ENCODE data around the gene SLC9A4. TPM values are rescaled to one million over a fixed set of nuclear protein-coding genes. Genes with fewer than 3 reads are reported as not detected.

SLC9A4 gene
- total and polyA plus RNA-seq, 2 of the 4 experiments (the other 2 are of a cell fraction), result not detected

DNA sequence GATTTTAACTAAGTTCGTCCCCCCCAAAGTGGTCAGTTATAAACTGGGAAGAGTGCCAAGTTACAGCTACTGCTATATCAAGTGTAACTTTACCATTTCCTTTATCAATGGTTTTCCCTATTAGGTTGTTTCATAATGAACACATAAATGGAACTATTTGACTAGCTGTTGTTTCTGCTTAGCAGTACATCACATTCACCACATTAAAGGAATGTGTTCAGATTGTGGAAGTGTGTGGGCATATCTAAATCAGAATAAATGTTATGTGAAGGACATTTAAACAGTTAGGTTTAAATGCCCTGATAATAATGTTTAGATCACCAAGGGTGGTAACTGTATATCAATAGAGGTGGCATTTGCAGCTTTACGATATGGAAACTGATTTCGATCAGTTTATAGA is 45.1 kb downstream of the SLC9A4 start:
- H2BK20ac ChIP-seq (ENCODE audit: low read depth, low read length), result no peak overlapping the region
- ChIA-PET CTCF (no interaction called here), POLR2A (ENCODE audit: unreplicated experiment) (no interaction called here)
- H3K14ac ChIP-seq (replicated peaks; ENCODE audit: low read depth, low read length), result no peak overlapping the region
- BruUV-seq (replicated peaks), result no TSS peak
- H2AK9ac ChIP-seq (replicated peaks; ENCODE audit: low read depth, low read length, poor library complexity), result no peak overlapping the region
- no CpG with 5 or more reads among the region's 3 CpGs for whole genome bisulfite sequencing, 2 experiments (ENCODE audit: extremely low coverage in 2 of 2, insufficient read length in 1 of 2)
- no peaks in the 10 kb centered on the region for H3K9me3 ChIP-seq (ENCODE audit: control insufficient read depth, insufficient read depth, low read length)
- peaks cover 7% of the 10 kb centered on the region; the same call in 1 of the 2 replicates for H3K4me1 ChIP-seq (ENCODE audit: control insufficient read depth, insufficient read depth, low read length)
- ATAC-seq (ENCODE audit: low read depth) (no peak), DNase-seq (no peak)
- no peak overlapping the region for H2BK5ac ChIP-seq (ENCODE audit: low read depth, low read length, poor library complexity, severe bottlenecking)
- dilution Hi-C loops (cut with HindIII; ENCODE audit: low sequenced_read_pairs, unreplicated experiment), result no loop called here
- no peak overlapping the region for H3K23ac ChIP-seq (ENCODE audit: low read depth, low read length)
- H3K27me3 ChIP-seq (ENCODE audit: control insufficient read depth, insufficient read depth, low read length), result peaks cover 2% of the 10 kb centered on the region
- H3K9ac ChIP-seq (ENCODE audit: low read depth, low read length), result no peak overlapping the region
- no peak overlapping the region for H3K56ac ChIP-seq (ENCODE audit: extremely low read depth, insufficient read depth, low read length)
- H3K4me3 ChIP-seq (ENCODE audit: insufficient read depth, low read depth, low read length), result no peak overlapping the region
- no peak overlapping the region for H4K8ac ChIP-seq (ENCODE audit: low read depth in 2 of 2, low read length in 2 of 2)
- H2BK15ac ChIP-seq (ENCODE audit: low read depth, low read length), result no peak overlapping the region
- no peak overlapping the region for H3K18ac ChIP-seq (ENCODE audit: low read depth, low read length)
- no peak overlapping the region for H4K5ac ChIP-seq (ENCODE audit: low read depth, low read length)
- H3K36me3 ChIP-seq (ENCODE audit: control insufficient read depth, insufficient read depth, low read length), result no peaks in the 10 kb centered on the region
- no peaks in the 10 kb centered on the region for H4K20me1 ChIP-seq (ENCODE audit: insufficient read depth, low read length)
- no peak overlapping the region for H3K4me2 ChIP-seq (ENCODE audit: low read depth, low read length)
- no peaks in the 10 kb centered on the region for H3K79me1 ChIP-seq (ENCODE audit: low read depth in 1 of 2, low read length in 2 of 2)
- TF ChIP-seq MXI1 (IDR thresholded peaks at IDR 0.05; ENCODE audit: borderline replicate concordance, low read depth, low read length), result no peak
- no peak for TF ChIP-seq POLR2A (IDR thresholded peaks at IDR 0.05; ENCODE audit: low read depth, low read length)
- no peak for TF ChIP-seq RCOR1 (IDR thresholded peaks at IDR 0.05; ENCODE audit: insufficient replicate concordance, low read length)
- H2BK120ac ChIP-seq (ENCODE audit: low read depth, low read length), result no peak overlapping the region
- in situ Hi-C loops (cut with MboI; ENCODE audit: low sequenced_read_pairs), result no loop called here
- H3K9me1 ChIP-seq (ENCODE audit: insufficient read depth, low read length), result no peaks in the 10 kb centered on the region
- no peak overlapping the region for H3K4ac ChIP-seq (ENCODE audit: low read depth, low read length)
- H2AK5ac ChIP-seq (ENCODE audit: low read depth, low read length), result no peak overlapping the region
- H3K27ac ChIP-seq (ENCODE audit: insufficient read depth, low read length), result no peak overlapping the region
- intact Hi-C loops (cut with micrococcal nuclease), result no loop called here
- no peak overlapping the region for H2AFZ ChIP-seq (replicated peaks; ENCODE audit: low read length, poor library complexity)
- no peak overlapping the region for H4K91ac ChIP-seq (ENCODE audit: insufficient read depth, low read depth, low read length)
